Peyer's patch (tissue), 4 donors: ENCODE data around the gene BTN2A1.
"Not testable (repeated sequence)": the region's sequence is repeated elsewhere in the genome, so short reads cannot be mapped to it uniquely, and the experiment has no call there.

ENCODE experiments used
- POLR2A ChIP-seq, 2 donors: fragments of 450-650 bp; IDR thresholded peaks; one replicate each; pipeline ENCODE4 v1.5.1; 2017; ENCODE audit warnings: antibody characterized with exemption in 2 of 2, mild to moderate bottlenecking in 2 of 2, moderate library complexity in 2 of 2
- TF ChIP-seq, protein P1 (sequence below), 6 experiments: fragments of 450-650 bp in 4 of 6; fragments of 200-600 bp in 2 of 6; sonication (generic) in 1 of 6; IDR thresholded peaks; one replicate each; pipeline ENCODE4 v1.5.1; 2017 to 2019; ENCODE audit warnings: antibody characterized with exemption in 6 of 6, mild to moderate bottlenecking in 3 of 6, moderate library complexity in 1 of 6

DNA sequence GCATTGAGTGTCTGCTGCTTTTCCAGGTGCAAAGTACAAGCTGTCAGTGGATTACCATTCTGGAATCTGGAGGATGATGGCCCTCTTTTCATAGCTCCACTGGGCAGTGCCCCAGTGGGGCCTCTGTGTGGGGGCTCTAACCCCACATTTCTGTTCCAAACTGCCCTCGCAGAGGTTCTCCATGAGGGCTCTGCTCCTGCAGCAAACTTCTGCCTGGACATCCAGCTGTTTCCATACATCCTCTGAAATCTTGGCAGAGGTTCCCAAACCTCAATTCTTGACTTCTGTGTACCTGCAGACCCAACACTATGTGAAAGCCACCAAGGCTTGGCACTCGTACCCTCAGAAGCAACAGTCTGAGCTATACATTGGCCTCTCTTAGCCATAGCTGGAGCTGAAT lies 39.7 kb upstream of the BTN2A1 start:
- TF ChIP-seq, protein P1, sequence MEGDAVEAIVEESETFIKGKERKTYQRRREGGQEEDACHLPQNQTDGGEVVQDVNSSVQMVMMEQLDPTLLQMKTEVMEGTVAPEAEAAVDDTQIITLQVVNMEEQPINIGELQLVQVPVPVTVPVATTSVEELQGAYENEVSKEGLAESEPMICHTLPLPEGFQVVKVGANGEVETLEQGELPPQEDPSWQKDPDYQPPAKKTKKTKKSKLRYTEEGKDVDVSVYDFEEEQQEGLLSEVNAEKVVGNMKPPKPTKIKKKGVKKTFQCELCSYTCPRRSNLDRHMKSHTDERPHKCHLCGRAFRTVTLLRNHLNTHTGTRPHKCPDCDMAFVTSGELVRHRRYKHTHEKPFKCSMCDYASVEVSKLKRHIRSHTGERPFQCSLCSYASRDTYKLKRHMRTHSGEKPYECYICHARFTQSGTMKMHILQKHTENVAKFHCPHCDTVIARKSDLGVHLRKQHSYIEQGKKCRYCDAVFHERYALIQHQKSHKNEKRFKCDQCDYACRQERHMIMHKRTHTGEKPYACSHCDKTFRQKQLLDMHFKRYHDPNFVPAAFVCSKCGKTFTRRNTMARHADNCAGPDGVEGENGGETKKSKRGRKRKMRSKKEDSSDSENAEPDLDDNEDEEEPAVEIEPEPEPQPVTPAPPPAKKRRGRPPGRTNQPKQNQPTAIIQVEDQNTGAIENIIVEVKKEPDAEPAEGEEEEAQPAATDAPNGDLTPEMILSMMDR (IDR thresholded peaks at IDR 0.05) = not testable (repeated sequence)
- TF ChIP-seq POLR2A (IDR thresholded peaks at IDR 0.05) = not testable (repeated sequence)
